Mesendoderm (in vitro differentiated cells): ENCODE results near the gene ABCB11.
"Not testable (repeated sequence)": the region's sequence is repeated elsewhere in the genome, so short reads cannot be mapped to it uniquely, and the experiment has no call there.

ENCODE experiments used
- DNase-seq: peaks from one replicate; pipeline ENCODE4 v3.0.0; 2013
- H2AK5ac ChIP-seq: 2 replicates; pipeline ENCODE4 v1.6.1; 2013; ENCODE audit warnings: low read length, inconsistent platforms
- H2BK120ac ChIP-seq: 2 replicates; pipeline ENCODE4 v1.6.1; 2013; ENCODE audit warnings: low read depth, mild to moderate bottlenecking, low read length, moderate library complexity, mixed read lengths
- H2BK15ac ChIP-seq: replicated peaks from 2 replicates; pipeline ENCODE4 v1.6.1; 2013; ENCODE audit warnings: low read depth, mild to moderate bottlenecking, moderate library complexity
- H2BK5ac ChIP-seq: 2 replicates; pipeline ENCODE4 v1.6.1; 2013; ENCODE audit warnings: low read length, inconsistent platforms
- H3K18ac ChIP-seq: 2 replicates; pipeline ENCODE4 v1.6.1; 2013; ENCODE audit warnings: mild to moderate bottlenecking, low read length, mixed read lengths
- H3K23ac ChIP-seq: one replicate; pipeline ENCODE4 v1.6.1; 2013; ENCODE audit warnings: low read length
- H3K27ac ChIP-seq: 2 replicates; pipeline ENCODE4 v1.5.1; 2013; ENCODE audit warnings: low read depth, mild to moderate bottlenecking, inconsistent platforms, low read length, moderate library complexity
- H3K27me3 ChIP-seq: 2 replicates; pipeline ENCODE4 v1.6.1; 2013; ENCODE audit warnings: low read length, control low read depth, mild to moderate bottlenecking, inconsistent platforms; ENCODE audit not compliant: insufficient read depth, poor library complexity
- H3K36me3 ChIP-seq: 2 replicates; pipeline ENCODE4 v1.6.1; 2013; ENCODE audit warnings: low read length, inconsistent platforms; ENCODE audit not compliant: control insufficient read depth, insufficient read depth
- H3K4ac ChIP-seq: one replicate; pipeline ENCODE4 v1.6.1; 2013; ENCODE audit warnings: low read depth, mild to moderate bottlenecking, low read length, moderate library complexity
- H3K4me1 ChIP-seq: 2 replicates; pipeline ENCODE4 v1.6.1; 2013; ENCODE audit warnings: low read depth, low read length, inconsistent platforms; ENCODE audit not compliant: control insufficient read depth
- H3K4me2 ChIP-seq: 2 replicates; pipeline ENCODE4 v1.6.1; 2013; ENCODE audit warnings: low read length
- H3K4me3 ChIP-seq: 2 replicates; pipeline ENCODE4 v1.5.1; 2013; ENCODE audit warnings: mild to moderate bottlenecking, low read length
- H3K56ac ChIP-seq: one replicate; pipeline ENCODE4 v1.6.1; 2013; ENCODE audit warnings: low read length
- H3K79me1 ChIP-seq: 2 replicates; pipeline ENCODE4 v1.6.1; 2013; ENCODE audit warnings: low read length, inconsistent platforms
- H3K79me2 ChIP-seq: 2 replicates; pipeline ENCODE4 v1.6.1; 2013; ENCODE audit warnings: mild to moderate bottlenecking, low read length; ENCODE audit not compliant: control insufficient read depth, insufficient read depth
- H3K9ac ChIP-seq: 2 replicates; pipeline ENCODE4 v1.6.1; 2013; ENCODE audit warnings: low read length, inconsistent platforms
- H4K5ac ChIP-seq: one replicate; pipeline ENCODE4 v1.6.1; 2013; ENCODE audit warnings: low read length
- H4K8ac ChIP-seq: one replicate; pipeline ENCODE4 v1.6.1; 2013; ENCODE audit warnings: low read depth, mild to moderate bottlenecking, control low read depth, low read length, moderate library complexity
- WGBS: extraction: QIAGEN DNeasy Blood & Tissue Kit; methylation state at CpG from one replicate; pipeline ENCODE4 v1.1.7; 2013; ENCODE audit warnings: low lambda C conversion rate, missing lambda C conversion rate; ENCODE audit not compliant: insufficient coverage; ENCODE audit errors: extremely low coverage; 5-methylcytosine and 5-hydroxymethylcytosine counted together

The ABCB11 gene

GRCh38 chr2:168892327-168892726, 138.8 kb downstream of the ABCB11 start:
- Histone ChIP-seq H4K5ac (no peak overlapping the region), H3K56ac (no peak overlapping the region), H2BK5ac (no peak overlapping the region), H3K4me1 (no peaks in the 10 kb centered on the region), H3K18ac (no peak overlapping the region), H3K4me3 (no peak overlapping the region), H3K36me3 (no peaks in the 10 kb centered on the region), H3K9ac (no peak overlapping the region), H3K4me2 (no peak overlapping the region), H3K23ac (no peak overlapping the region), H2BK120ac (no peak overlapping the region), H2AK5ac (no peak overlapping the region), H3K79me2 (peaks cover 3% of the 10 kb centered on the region), H3K27me3 (no peaks in the 10 kb centered on the region), H2BK15ac (no peak overlapping the region), H4K8ac (no peak overlapping the region), H3K4ac (no peak overlapping the region), H3K27ac (no peak overlapping the region), H3K79me1 (peaks cover 4% of the 10 kb centered on the region)
- no CpG with 5 or more reads among the region's 3 CpGs for WGBS
- no peak for DNase-seq

GRCh38 chr2:168890006-168890782, 140.9 kb downstream of the ABCB11 start, which contains the start of gene SPC25:
Gene SPC25, minus strand, starts transcription at chr2:168890430. Its CDS starts 911 bp downstream, at chr2:168889519.
- Histone ChIP-seq H3K4me3 (peak within 1 kb of the TSS; percentile 95), H4K5ac (no peak within 1 kb of the TSS), H3K23ac (no peak within 1 kb of the TSS), H3K9ac (peak within 1 kb of the TSS; percentile 94), H3K79me1 (peaks cover 4% of the 10 kb centered on the region), H3K36me3 (no peaks in the 10 kb centered on the region), H3K4me1 (no peaks in the 10 kb centered on the region), H2AK5ac (no peak within 1 kb of the TSS), H3K27ac (no peak within 1 kb of the TSS), H3K56ac (peak within 1 kb of the TSS; percentile 94), H2BK5ac (no peak within 1 kb of the TSS), H3K79me2 (peaks cover 3% of the 10 kb centered on the region), H2BK15ac (no peak within 1 kb of the TSS), H3K27me3 (no peaks in the 10 kb centered on the region), H3K18ac (peak within 1 kb of the TSS; percentile 34), H4K8ac (peak within 1 kb of the TSS; percentile 82), H3K4ac (no peak within 1 kb of the TSS), H2BK120ac (no peak within 1 kb of the TSS), H3K4me2 (peak within 1 kb of the TSS; percentile 72)
- no CpG with 5 or more reads among the region's 38 CpGs for whole genome bisulfite sequencing
- DNase-seq: peak; percentile 97

GRCh38 chr2:168889635-168890005, 141.5 kb downstream of the ABCB11 start:
- DNase-seq: no peak
- peak overlapping the region; percentile 94 for H3K56ac ChIP-seq
- H4K8ac ChIP-seq: no peak overlapping the region
- H2AK5ac ChIP-seq: no peak overlapping the region
- H3K27me3 ChIP-seq: no peaks in the 10 kb centered on the region
- no peak overlapping the region for H4K5ac ChIP-seq
- H3K27ac ChIP-seq: no peak overlapping the region
- peaks cover 3% of the 10 kb centered on the region for H3K79me2 ChIP-seq
- H2BK15ac ChIP-seq: no peak overlapping the region
- H2BK120ac ChIP-seq: no peak overlapping the region
- H3K23ac ChIP-seq: no peak overlapping the region
- H3K4me1 ChIP-seq: no peaks in the 10 kb centered on the region
- no peaks in the 10 kb centered on the region for H3K36me3 ChIP-seq
- H3K79me1 ChIP-seq: peaks cover 4% of the 10 kb centered on the region
- peak overlapping the region; percentile 72 for H3K4me2 ChIP-seq
- peak overlapping the region; percentile 95 for H3K4me3 ChIP-seq
- WGBS: no CpG with 5 or more reads among the region's 3 CpGs
- H3K4ac ChIP-seq: no peak overlapping the region
- peak overlapping the region; percentile 94 for H3K9ac ChIP-seq
- no peak overlapping the region for H3K18ac ChIP-seq
- no peak overlapping the region for H2BK5ac ChIP-seq

- WGBS: no CpG with 5 or more reads among the region's 1 CpG
- Histone ChIP-seq H2BK15ac (no peak overlapping the region), H3K79me1 (peaks cover 4% of the 10 kb centered on the region), H3K56ac (no peak overlapping the region), H3K4me1 (no peaks in the 10 kb centered on the region), H3K27me3 (no peaks in the 10 kb centered on the region), H4K8ac (no peak overlapping the region), H3K18ac (no peak overlapping the region), H3K4ac (no peak overlapping the region), H3K4me2 (no peak overlapping the region), H3K9ac (no peak overlapping the region), H3K36me3 (no peaks in the 10 kb centered on the region), H4K5ac (no peak overlapping the region), H3K27ac (no peak overlapping the region), H2AK5ac (no peak overlapping the region), H3K23ac (no peak overlapping the region), H2BK120ac (no peak overlapping the region), H3K4me3 (no peak overlapping the region), H3K79me2 (peaks cover 3% of the 10 kb centered on the region), H2BK5ac (no peak overlapping the region)
- no peak for DNase-seq
These were observed 146.1 kb downstream of the ABCB11 start for GRCh38 chr2:168884975-168885374.

- WGBS: no CpG with 5 or more reads among the region's 12 CpGs
- not testable (repeated sequence) for H3K79me1 ChIP-seq, H3K4me3 ChIP-seq, H3K56ac ChIP-seq, H3K27me3 ChIP-seq, H4K8ac ChIP-seq, H3K36me3 ChIP-seq, H4K5ac ChIP-seq, H3K18ac ChIP-seq, H3K4me1 ChIP-seq, H3K79me2 ChIP-seq, H2BK120ac ChIP-seq, DNase-seq, H3K4ac ChIP-seq, H3K4me2 ChIP-seq, H3K9ac ChIP-seq, H2BK5ac ChIP-seq, H3K23ac ChIP-seq, H2AK5ac ChIP-seq, H3K27ac ChIP-seq, H2BK15ac ChIP-seq
These were observed 149.0 kb downstream of the ABCB11 start for GRCh38 chr2:168882163-168882562.
